Activated CD8-positive, alpha-beta memory T cell treated with anti-CD3 and anti-CD28 coated beads, Interleukin-2, amount 50 U/mL, for 4 hours (primary cell): ENCODE measurements around the gene RBP4.
"Not testable (repeated sequence)": the region's sequence is repeated elsewhere in the genome, so short reads cannot be mapped to it uniquely, and the experiment has no call there.

Experiments
- DNase-seq: peaks from one replicate; pipeline ENCODE4 v3.0.0-alpha.2; 2020

Gene RBP4

GRCh38 chr10:93565446-93565845, 35.6 kb downstream of the RBP4 start:
- no peak for DNase-seq

- DNase-seq = no peak
These were observed 40.5 kb downstream of the RBP4 start for GRCh38 chr10:93560541-93560940.

GRCh38 chr10:93559490-93559889, 41.5 kb downstream of the RBP4 start:
- DNase-seq = no peak

GRCh38 chr10:93554760-93555432, 46.1 kb downstream of the RBP4 start:
- DNase-seq = peak; percentile 29

GRCh38 chr10:93554316-93554663, 46.7 kb downstream of the RBP4 start:
- no peak for DNase-seq

GRCh38 chr10:93553482-93554315, 47.3 kb downstream of the RBP4 start:
- DNase-seq = no peak

- DNase-seq = no peak
These were observed 48.3 kb downstream of the RBP4 start for GRCh38 chr10:93552780-93553179.

GRCh38 chr10:93550606-93551005, 50.4 kb downstream of the RBP4 start:
- DNase-seq = no peak

- no peak for DNase-seq
These were observed 52.5 kb downstream of the RBP4 start for GRCh38 chr10:93548376-93549071.

GRCh38 chr10:93547522-93547921, 53.5 kb downstream of the RBP4 start:
- no peak for DNase-seq

- not testable (repeated sequence) for DNase-seq
These were observed 54.0 kb downstream of the RBP4 start for GRCh38 chr10:93546995-93547394.

GRCh38 chr10:93542358-93542791, 58.7 kb downstream of the RBP4 start:
- DNase-seq = no peak
